Stimulated activated CD8-positive, alpha-beta memory T cell treated with anti-CD3 and anti-CD28 coated beads, Interleukin-4, amount 100 ng/mL, for 48 hours (primary cell): ENCODE measurements around the gene PRDM16.

Source experiments
- DNase-seq: peaks from one replicate; pipeline ENCODE4 v3.0.0-alpha.2; 2020

PRDM16 gene

GRCh38 chr1:3333903-3334302 is 264.9 kb downstream of the PRDM16 start:
- no peak for DNase-seq

- no peak for DNase-seq
Measured at GRCh38 chr1:3334366-3334765, 265.4 kb downstream of the PRDM16 start.

GRCh38 chr1:3335754-3336640 is 267.0 kb downstream of the PRDM16 start:
- no peak for DNase-seq

DNA sequence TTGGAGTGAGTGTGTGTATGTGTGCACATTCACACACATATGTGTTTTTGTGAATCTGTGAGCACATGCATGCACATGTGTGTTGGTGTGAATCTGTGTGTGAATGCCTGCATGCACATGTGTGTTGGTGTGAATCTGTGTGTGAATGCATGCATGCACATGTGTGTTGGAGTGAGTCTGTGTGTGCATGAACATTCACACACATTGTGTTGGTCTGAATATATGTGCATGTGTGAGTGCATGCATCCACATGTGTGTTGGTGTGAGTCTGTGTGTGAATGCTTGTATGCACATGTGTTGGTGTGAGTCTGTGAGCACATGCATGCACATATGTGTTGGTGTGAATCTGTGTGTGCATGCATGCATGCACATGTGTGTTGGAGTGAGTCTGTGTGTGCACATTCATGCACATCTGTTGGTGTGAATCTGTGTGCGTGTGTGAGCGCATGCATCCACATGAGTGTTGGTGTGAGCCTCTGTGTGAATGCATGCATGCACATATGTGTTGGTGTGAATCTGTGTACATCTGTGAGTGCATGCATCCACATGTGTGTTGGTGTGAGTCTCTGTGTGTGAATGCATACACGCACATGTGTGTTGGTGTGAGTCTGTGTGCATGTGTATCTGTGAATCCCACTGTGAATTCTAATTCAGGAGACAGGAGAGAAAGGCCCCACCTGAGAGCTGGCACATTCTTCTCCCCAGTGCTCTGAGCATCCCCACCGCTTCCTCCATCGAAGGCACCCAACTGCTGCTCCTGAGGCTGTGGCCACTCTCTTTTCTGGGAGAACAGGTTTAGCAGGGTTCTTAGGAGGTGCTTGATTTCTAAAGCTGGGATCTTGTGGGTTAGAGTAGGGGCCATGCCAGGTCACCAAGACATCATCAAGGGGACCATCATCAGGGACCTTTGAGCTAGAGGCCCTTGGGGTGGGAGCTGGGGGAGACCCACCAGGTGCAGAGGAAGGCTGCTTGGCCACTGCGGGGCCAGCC is 267.9 kb downstream of the PRDM16 start:
- DNase-seq: no peak

DNA sequence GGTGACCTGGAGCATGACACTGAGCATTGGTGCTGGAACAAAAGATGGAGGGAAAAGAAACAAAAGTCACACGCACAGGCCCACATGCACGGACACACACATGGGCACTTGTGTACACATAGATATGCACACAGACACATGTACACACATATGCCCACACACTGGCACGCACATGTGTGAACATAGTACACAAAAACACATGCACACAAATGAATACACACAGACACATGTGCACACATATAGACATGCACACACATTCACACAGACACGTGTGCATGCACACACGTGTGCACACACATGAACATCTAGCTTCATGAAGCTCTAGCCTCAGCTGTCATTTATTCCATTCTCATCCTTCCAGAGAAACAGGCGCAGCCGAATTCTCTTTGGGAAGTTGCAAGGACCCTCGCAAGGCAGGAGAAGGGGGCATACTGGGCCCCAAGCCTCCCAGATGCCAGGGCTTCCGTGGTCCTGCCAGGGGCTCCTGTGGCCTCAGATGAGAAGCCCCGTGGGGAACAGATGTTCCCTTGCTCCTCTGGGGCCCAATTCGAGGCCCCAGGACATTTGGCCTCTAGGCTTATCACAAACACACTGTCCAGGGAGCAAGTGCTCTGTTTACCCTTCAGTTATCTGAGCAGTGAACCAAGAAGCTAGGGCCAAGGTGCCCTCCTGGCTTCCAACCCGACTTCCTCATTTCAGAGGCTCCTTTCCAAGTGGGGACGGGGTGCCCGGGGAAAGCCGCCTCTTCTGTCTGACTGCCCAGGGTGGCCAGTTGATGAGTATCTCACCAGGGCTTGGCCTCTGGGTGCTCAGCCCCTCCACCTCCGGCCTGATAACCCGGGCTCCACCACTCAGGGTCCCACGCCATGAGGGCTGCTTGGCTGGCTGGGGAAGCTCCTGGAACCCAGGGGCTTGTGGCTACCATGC is 269.1 kb downstream of the PRDM16 start:
- DNase-seq: no peak

- DNase-seq: no peak
Measured at GRCh38 chr1:3338725-3339070, 269.7 kb downstream of the PRDM16 start.

DNA sequence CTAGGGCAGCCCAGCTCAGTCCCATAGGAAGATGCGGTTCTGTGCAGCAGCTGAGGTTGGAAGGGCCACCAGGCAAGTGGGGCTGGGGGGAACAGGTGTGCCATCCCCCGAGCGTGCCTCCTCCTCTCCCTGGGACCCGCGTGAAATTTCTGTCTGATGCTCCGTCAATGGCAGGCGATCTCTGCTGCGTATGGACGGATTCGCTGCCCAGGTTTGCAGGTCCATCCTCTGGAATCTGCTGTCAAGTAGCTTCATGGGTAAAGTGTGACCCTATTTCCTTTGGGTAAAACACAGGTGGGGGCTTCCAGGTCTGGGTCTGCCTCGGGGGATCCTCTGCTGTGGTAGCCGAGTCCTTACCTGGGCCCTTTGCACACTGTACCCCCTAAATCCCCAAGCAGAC is 270.9 kb downstream of the PRDM16 start:
- DNase-seq: no peak

DNA sequence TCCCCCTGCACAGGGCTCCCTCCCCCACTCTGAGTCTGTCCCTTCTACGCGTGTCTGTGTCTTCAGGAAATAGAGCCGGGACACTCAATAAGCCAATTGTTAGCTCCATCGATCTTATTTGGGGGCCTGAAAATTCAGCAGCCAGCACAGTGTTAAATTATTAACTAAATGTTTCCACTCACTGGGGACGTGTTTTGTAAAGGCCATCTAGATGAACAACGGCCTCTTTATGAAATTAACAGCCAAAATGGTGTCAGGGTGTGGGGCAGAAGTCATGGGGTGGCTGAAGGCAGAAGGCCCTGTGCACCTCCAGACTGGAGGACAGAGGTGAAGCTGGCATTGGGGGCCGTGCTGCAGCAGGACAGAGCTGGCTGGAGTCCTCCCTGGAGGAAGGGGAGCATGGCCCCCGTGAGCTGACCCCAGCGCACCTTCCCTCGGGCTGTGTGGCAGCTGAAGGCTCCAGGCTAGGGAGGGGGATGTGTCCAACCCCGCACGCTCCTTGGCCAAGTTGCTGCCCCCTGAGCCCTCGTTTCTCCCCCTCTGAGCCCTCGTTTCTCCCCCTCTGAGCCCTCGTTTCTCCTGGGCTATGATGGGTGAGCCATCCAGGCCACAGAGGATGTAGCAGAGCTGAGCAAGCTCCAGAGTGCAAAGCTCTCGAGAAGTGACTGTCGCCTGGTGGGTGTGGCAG is 271.7 kb downstream of the PRDM16 start:
- DNase-seq: no peak

DNA sequence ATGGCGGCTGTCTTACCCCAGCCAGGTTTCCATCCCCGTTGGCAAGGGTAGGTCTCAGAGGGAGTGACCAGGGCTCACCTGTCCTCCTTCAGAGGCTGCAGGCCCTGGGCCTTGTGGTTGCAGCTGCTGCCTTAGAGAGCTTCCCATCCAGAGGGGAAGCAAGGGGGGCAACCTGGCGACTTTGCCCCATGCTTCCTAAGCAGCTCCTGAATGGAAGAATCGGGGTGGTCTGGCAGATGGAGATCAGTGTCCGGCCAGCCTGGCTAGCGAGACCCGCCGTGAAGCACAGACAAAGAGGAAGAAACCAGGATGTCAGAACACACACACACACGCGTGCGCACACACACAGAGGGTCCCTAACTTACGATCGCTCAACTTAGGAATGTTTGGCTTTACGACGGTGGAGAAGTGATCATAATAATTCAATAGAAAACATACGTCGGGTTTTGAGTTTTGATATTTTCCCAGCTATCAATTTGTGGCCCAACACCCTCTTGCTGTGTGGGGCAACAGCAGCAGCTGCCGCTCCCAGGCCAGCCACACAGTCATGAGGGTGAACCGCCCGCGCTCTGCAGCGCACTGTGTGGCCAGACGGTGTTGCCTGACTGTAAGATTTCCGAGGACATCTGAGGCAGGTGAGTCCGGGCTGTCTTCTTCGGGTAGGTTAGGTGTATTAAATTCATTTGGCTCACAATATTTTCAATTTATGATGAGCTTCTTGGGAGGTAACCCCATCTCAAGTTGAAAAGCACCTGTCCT is 272.4 kb downstream of the PRDM16 start:
- DNase-seq: no peak

GRCh38 chr1:3342960-3343359 is 274.0 kb downstream of the PRDM16 start:
- DNase-seq: no peak

- DNase-seq: no peak
Measured at GRCh38 chr1:3344395-3344794, 275.4 kb downstream of the PRDM16 start.

DNA sequence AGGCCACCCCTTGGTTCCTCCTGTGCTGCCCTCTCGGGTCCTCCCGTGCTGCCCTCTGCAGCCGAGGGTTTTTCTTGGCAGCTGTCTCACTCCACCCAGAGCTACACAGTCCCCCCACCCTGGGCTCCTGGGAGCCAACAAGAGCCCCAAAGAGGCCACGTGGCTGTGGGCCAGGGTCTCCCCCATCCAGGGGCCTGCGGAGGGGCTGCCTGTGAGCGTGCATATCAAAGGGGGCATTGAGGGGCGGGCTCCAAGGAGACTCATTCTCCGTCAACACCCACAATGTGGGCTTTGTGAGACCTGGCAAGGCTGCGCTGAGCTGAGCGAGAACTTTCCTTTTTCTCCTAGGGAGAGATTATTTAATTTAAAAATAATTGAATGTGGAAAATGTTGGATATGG is 276.8 kb downstream of the PRDM16 start:
- no peak for DNase-seq

- no peak for DNase-seq
Measured at GRCh38 chr1:3346478-3346877, 277.5 kb downstream of the PRDM16 start.

DNA sequence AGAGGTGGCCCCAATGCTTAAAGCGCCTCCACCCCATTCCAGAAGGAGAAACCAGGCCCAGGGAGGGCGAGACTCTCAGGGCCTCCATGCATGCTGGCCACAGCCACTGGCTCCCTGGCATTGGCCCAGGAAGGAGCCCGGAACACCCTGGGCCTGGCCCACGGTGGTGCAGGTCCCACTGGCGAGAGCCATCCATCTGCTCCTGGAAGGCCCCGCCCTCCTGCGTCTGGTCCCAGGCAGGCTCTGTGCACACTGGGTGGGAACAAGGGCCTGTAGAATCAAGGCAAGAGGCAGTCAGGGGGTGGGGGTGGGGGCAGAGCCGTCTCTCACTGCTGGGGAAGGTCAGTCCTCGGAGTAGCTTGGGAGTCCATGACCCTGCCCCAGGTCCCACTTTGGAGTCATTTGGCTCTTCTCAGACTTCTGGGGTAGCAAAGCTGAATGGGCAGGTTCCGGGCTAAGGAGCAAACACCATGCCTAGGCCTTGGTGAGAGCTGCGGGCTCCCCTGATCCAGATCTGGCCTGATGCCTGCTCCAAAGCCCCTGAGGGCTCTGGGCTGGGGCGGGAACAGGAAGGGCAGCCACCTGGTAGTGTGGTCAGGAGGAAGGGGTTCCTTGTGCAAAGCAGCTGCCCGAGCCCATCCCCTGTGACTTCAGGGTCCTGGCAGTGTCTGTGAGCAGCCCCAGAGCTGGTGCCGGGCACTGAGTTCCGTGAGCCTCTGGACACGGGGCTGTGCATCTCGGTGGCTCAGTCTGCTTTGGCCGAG is 278.4 kb downstream of the PRDM16 start:
- no peak for DNase-seq

- no peak for DNase-seq
Measured at GRCh38 chr1:3348196-3348865, 279.3 kb downstream of the PRDM16 start.

- no peak for DNase-seq
Measured at GRCh38 chr1:3349161-3349967, 280.4 kb downstream of the PRDM16 start.

DNA sequence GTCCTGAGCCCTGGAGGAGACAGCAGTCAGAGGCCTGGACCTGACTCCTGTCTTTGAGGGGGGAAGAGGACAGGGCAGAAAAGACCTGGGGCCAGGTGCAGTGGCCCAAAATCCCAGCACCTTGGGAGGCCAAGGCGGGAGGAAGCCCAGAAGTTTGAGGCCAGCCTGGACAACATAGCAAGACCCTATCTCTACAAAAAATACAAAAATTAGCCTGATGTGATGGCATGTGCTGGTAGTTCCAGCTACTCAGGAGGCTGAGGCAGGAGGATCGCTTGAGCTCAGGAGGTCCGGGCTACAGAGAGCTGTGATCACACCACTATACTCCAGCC is 280.9 kb downstream of the PRDM16 start:
- DNase-seq: no peak

DNA sequence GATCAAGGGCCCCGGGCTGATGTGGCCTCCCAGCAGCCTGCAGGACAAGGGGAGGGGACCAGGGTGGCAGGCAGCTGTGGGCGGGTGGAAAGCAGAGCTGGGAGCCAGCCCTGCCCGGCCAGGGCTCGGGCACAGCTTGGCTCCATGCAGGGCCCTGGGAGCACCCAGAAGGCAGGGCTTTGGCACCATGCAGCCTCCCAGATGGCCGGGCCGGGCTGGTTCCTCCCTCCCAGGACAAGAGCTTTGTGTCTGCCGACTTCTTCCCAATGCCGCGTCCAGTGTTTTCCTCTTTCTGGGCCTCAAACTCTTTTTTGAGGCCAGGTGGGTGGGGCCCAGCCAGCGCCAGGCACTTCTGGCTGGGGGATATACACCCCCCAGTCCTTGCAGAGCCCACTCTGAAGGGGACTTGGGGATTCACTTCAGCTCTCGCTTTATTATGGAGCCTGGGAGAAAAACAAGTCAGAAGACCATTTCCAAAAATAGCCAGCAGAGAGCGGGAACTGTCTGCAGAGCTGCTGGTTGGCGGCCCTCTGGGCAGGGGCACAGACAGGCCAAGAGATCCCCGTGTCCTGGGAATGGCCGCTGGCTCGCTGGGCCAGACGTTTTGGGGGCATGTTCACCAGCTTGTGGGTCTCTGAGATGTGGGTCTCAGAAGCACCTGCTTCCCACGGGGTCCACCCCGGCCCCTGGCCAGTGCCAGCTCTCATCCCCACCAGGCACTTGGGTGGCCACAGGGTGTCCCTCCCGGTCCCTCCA is 281.7 kb downstream of the PRDM16 start:
- DNase-seq: no peak
